CD4-positive, alpha-beta T cell treated with Interferon gamma for 1 hour (primary cell): Measurements from ENCODE around the gene MIDN.

Experiments
- DNase-seq: peaks from one replicate; pipeline ENCODE4 v3.0.0-alpha.2; 2020

Gene MIDN

GRCh38 chr19:1220976-1221903 lies 27.1 kb upstream of the MIDN start:
- no peak for DNase-seq

GRCh38 chr19:1221904-1222255 lies 26.5 kb upstream of the MIDN start:
- no peak for DNase-seq

GRCh38 chr19:1222394-1222793 lies 26.0 kb upstream of the MIDN start:
- no peak for DNase-seq

GRCh38 chr19:1223018-1223855 lies 25.1 kb upstream of the MIDN start:
- peak; percentile 26 for DNase-seq

- no peak for DNase-seq
Measured at GRCh38 chr19:1224047-1224825, 24.1 kb upstream of the MIDN start.

- DNase-seq = no peak
Measured at GRCh38 chr19:1224847-1225246, 23.5 kb upstream of the MIDN start.

GRCh38 chr19:1225440-1226226 lies 22.8 kb upstream of the MIDN start:
- DNase-seq = no peak

GRCh38 chr19:1226227-1226518 lies 22.2 kb upstream of the MIDN start:
- DNase-seq = no peak

- no peak for DNase-seq
Measured at GRCh38 chr19:1226522-1227303, 21.7 kb upstream of the MIDN start.

GRCh38 chr19:1227304-1228054 lies 20.9 kb upstream of the MIDN start:
- no peak for DNase-seq

GRCh38 chr19:1228161-1228957 lies 20.0 kb upstream of the MIDN start:
- no peak for DNase-seq

- DNase-seq = no peak
Measured at GRCh38 chr19:1229056-1229923, 19.1 kb upstream of the MIDN start.

GRCh38 chr19:1229924-1230782 lies 18.2 kb upstream of the MIDN start:
- DNase-seq = no peak

- no peak for DNase-seq
Measured at GRCh38 chr19:1230783-1231489, 17.4 kb upstream of the MIDN start.

GRCh38 chr19:1231729-1232637 lies 16.4 kb upstream of the MIDN start:
- DNase-seq = no peak

- DNase-seq = no peak
Measured at GRCh38 chr19:1232652-1233072, 15.7 kb upstream of the MIDN start.
